Neural progenitor cell (in vitro differentiated cells): Measurements from ENCODE around the gene DOCK7. TPM values are rescaled to one million over a fixed set of nuclear protein-coding genes. Genes with fewer than 3 reads are reported as not detected.

Experiments used
- DNase-seq: peaks from one replicate; pipeline ENCODE4 v3.0.0-alpha.2; 2016; ENCODE audit warnings: low spot score
- H2AFZ ChIP-seq: fragments of 200-600 bp; sonication (generic); replicated peaks from 2 replicates; pipeline ENCODE4 v1.6.1; 2016; ENCODE audit warnings: antibody characterized with exemption
- H3F3A ChIP-seq: fragments of 200-600 bp; sonication (generic); 2 replicates; pipeline ENCODE4 v1.6.1; 2016; ENCODE audit warnings: antibody characterized with exemption, low read depth
- H3K27ac ChIP-seq: fragments of 200-600 bp; sonication (generic); 2 replicates; pipeline ENCODE4 v1.5.1; 2016; ENCODE audit warnings: mild to moderate bottlenecking
- H3K27me3 ChIP-seq: fragments of 200-600 bp; sonication (generic); 2 replicates; pipeline ENCODE4 v1.6.1; 2016; ENCODE audit warnings: mild to moderate bottlenecking, moderate library complexity
- H3K36me3 ChIP-seq: fragments of 200-600 bp; sonication (generic); 2 replicates; pipeline ENCODE4 v1.5.1; 2016
- H3K4me1 ChIP-seq: fragments of 200-600 bp; sonication (generic); 2 replicates; pipeline ENCODE4 v1.6.1; 2016; ENCODE audit warnings: mixed run types
- H3K4me2 ChIP-seq: fragments of 200-600 bp; sonication (generic); 2 replicates; pipeline ENCODE4 v1.6.1; 2016
- H3K4me3 ChIP-seq: fragments of 200-600 bp; sonication (generic); 2 replicates; pipeline ENCODE4 v1.5.1; 2016
- H3K79me2 ChIP-seq: fragments of 200-600 bp; sonication (generic); 2 replicates; pipeline ENCODE4 v1.6.1; 2016; ENCODE audit warnings: low read depth
- H3K9ac ChIP-seq: fragments of 200-600 bp; sonication (generic); 2 replicates; pipeline ENCODE4 v1.6.1; 2016
- H3K9me3 ChIP-seq: fragments of 200-600 bp; sonication (generic); 2 replicates; pipeline ENCODE4 v1.5.1; 2016; ENCODE audit warnings: low read depth
- H4K20me1 ChIP-seq: fragments of 200-600 bp; sonication (generic); 2 replicates; pipeline ENCODE4 v1.6.1; 2016; ENCODE audit warnings: low read depth
- H3K27ac Mint-ChIP-seq: 3 replicates; pipeline ENCODE4 v1.8.0; 2021; ENCODE audit warnings: mixed read lengths
- H3K27me3 Mint-ChIP-seq: 2 replicates; pipeline ENCODE4 v1.8.0; 2022; ENCODE audit warnings: low read depth, mild to moderate bottlenecking, inconsistent platforms, moderate library complexity, mixed read lengths; ENCODE audit not compliant: insufficient read depth
- H3K36me3 Mint-ChIP-seq: 3 replicates; pipeline ENCODE4 v1.8.0; 2021; ENCODE audit warnings: mixed read lengths
- H3K4me1 Mint-ChIP-seq: 3 replicates; pipeline ENCODE4 v1.8.0; 2021; ENCODE audit warnings: mixed read lengths
- H3K4me3 Mint-ChIP-seq: 3 replicates; pipeline ENCODE4 v1.8.0; 2021; ENCODE audit warnings: mild to moderate bottlenecking, moderate library complexity, mixed read lengths
- H3K9me3 Mint-ChIP-seq: 3 replicates; pipeline ENCODE4 v1.8.0; 2020; ENCODE audit warnings: mixed read lengths
- CTCF ChIP-seq: fragments of 200-600 bp; sonication (generic); IDR thresholded peaks from 2 replicates; pipeline ENCODE4 v1.5.1; 2017; ENCODE audit warnings: antibody characterized with exemption, mild to moderate bottlenecking
- EZH2 ChIP-seq: fragments of 200-600 bp; sonication (generic); IDR thresholded peaks from 2 replicates; pipeline ENCODE4 v1.6.1; 2017; ENCODE audit warnings: antibody characterized with exemption, mild to moderate bottlenecking, moderate library complexity
- EZH2phosphoT487 ChIP-seq: fragments of 200-600 bp; sonication (generic); IDR thresholded peaks from 2 replicates; pipeline ENCODE4 v1.6.1; 2017; ENCODE audit warnings: antibody characterized with exemption
- total RNA-seq: library from RNA; depleted of rRNA; stranded (reverse); fragments of >200 nt; gene quantifications from 2 replicates; pipeline ENCODE4 v1.2.3, GENCODE V29; 2015; ENCODE audit warnings: low replicate concordance

Gene DOCK7
- total RNA-seq, 1 donor from 2014 or later = 92.7 TPM

- Mint-ChIP-seq H3K4me3 (no peak overlapping the region), H3K27me3 (peaks cover 3% of the 10 kb centered on the region), H3K36me3 (peaks cover 16% of the 10 kb centered on the region), H3K4me1 (peaks cover 24% of the 10 kb centered on the region), H3K27ac (no peak overlapping the region), H3K9me3 (peaks cover 6% of the 10 kb centered on the region)
- H4K20me1 ChIP-seq = peaks cover 6% of the 10 kb centered on the region
- no peak overlapping the region for H3K9ac ChIP-seq
- no peak overlapping the region for H3K27ac ChIP-seq
- no peak overlapping the region for H2AFZ ChIP-seq
- H3F3A ChIP-seq = peaks cover 14% of the 10 kb centered on the region
- H3K4me3 ChIP-seq = no peak overlapping the region
- no peaks in the 10 kb centered on the region for H3K9me3 ChIP-seq
- H3K4me1 ChIP-seq = peaks cover 23% of the 10 kb centered on the region
- H3K36me3 ChIP-seq = no peaks in the 10 kb centered on the region
- no peak for TF ChIP-seq CTCF
- no peak for TF ChIP-seq EZH2
- no peak for TF ChIP-seq EZH2phosphoT487
- H3K79me2 ChIP-seq = peaks cover 25% of the 10 kb centered on the region
- no peaks in the 10 kb centered on the region for H3K27me3 ChIP-seq
- H3K4me2 ChIP-seq = no peak overlapping the region
- no peak for DNase-seq
Measured at GRCh38 chr1:62693123-62693522, 4.9 kb upstream of the DOCK7 start.

GRCh38 chr1:62691062-62691844 lies 3.1 kb upstream of the DOCK7 start:
- Mint-ChIP-seq H3K27ac (no peak overlapping the region), H3K9me3 (peaks cover 6% of the 10 kb centered on the region), H3K4me3 (no peak overlapping the region), H3K4me1 (peaks cover 34% of the 10 kb centered on the region), H3K36me3 (peaks cover 16% of the 10 kb centered on the region), H3K27me3 (peaks cover 8% of the 10 kb centered on the region)
- Histone ChIP-seq H3K4me3 (no peak overlapping the region), H3K79me2 (peaks cover 39% of the 10 kb centered on the region), H3K4me1 (peaks cover 23% of the 10 kb centered on the region), H4K20me1 (peaks cover 12% of the 10 kb centered on the region), H3K27me3 (no peaks in the 10 kb centered on the region), H3K36me3 (no peaks in the 10 kb centered on the region), H3F3A (peaks cover 22% of the 10 kb centered on the region), H3K9me3 (no peaks in the 10 kb centered on the region), H3K4me2 (no peak overlapping the region), H3K27ac (no peak overlapping the region), H2AFZ (no peak overlapping the region), H3K9ac (no peak overlapping the region)
- no peak for TF ChIP-seq EZH2
- no peak for TF ChIP-seq CTCF
- no peak for TF ChIP-seq EZH2phosphoT487
- DNase-seq = no peak

- Histone ChIP-seq H3F3A (peaks cover 22% of the 10 kb centered on the region), H3K4me3 (peak overlapping the region; percentile 73), H3K9ac (no peak overlapping the region), H3K36me3 (no peaks in the 10 kb centered on the region), H3K4me1 (peaks cover 23% of the 10 kb centered on the region), H2AFZ (no peak overlapping the region), H3K9me3 (no peaks in the 10 kb centered on the region), H3K27ac (no peak overlapping the region), H3K27me3 (no peaks in the 10 kb centered on the region), H3K4me2 (peak overlapping the region; percentile 84), H4K20me1 (peaks cover 12% of the 10 kb centered on the region), H3K79me2 (peaks cover 53% of the 10 kb centered on the region)
- Mint-ChIP-seq H3K36me3 (peaks cover 19% of the 10 kb centered on the region), H3K4me1 (peaks cover 43% of the 10 kb centered on the region), H3K27me3 (peaks cover 8% of the 10 kb centered on the region), H3K27ac (no peak overlapping the region), H3K4me3 (peak overlapping the region; percentile 95), H3K9me3 (peaks cover 4% of the 10 kb centered on the region)
- DNase-seq = no peak
- TF ChIP-seq EZH2 (no peak), EZH2phosphoT487 (no peak), CTCF (no peak)
Measured at GRCh38 chr1:62689524-62689923, 1.3 kb upstream of the DOCK7 start.
